HT-29 (cell line): ENCODE results near the gene GMDS. TPM values are rescaled to one million over a fixed set of nuclear protein-coding genes. Genes with fewer than 3 reads are reported as not detected.

ENCODE experiments used
- DNase-seq: peaks from one replicate; pipeline ENCODE4 v3.0.0-alpha.2; 2015; ENCODE audit warnings: low spot score
- total RNA-seq: library from RNA; depleted of rRNA; stranded (reverse); fragments of >200 nt; shearing (Covaris generic); gene quantifications from 2 replicates; pipeline ENCODE4 v1.2.3, GENCODE V29; 2014

GMDS gene
- total RNA-seq, 1 experiment from 2014 or later = 37.0 TPM

- DNase-seq = no peak
Observed at GRCh38 chr6:1630212-1630770, 615.1 kb downstream of the GMDS start.

GRCh38 chr6:1629316-1629715 lies 616.1 kb downstream of the GMDS start:
- DNase-seq = no peak

- no peak for DNase-seq
Observed at GRCh38 chr6:1627827-1628560, 617.4 kb downstream of the GMDS start.

- no peak for DNase-seq
Observed at GRCh38 chr6:1626481-1626880, 618.9 kb downstream of the GMDS start.

GRCh38 chr6:1625794-1626435 lies 619.5 kb downstream of the GMDS start:
- DNase-seq = no peak

- no peak for DNase-seq
Observed at GRCh38 chr6:1624851-1625781, 620.3 kb downstream of the GMDS start.

- DNase-seq = no peak
Observed at GRCh38 chr6:1624058-1624850, 621.2 kb downstream of the GMDS start.

- DNase-seq = no peak
Observed at GRCh38 chr6:1623769-1624057, 621.7 kb downstream of the GMDS start.

GRCh38 chr6:1622851-1623768 lies 622.3 kb downstream of the GMDS start:
- DNase-seq = no peak

GRCh38 chr6:1622220-1622850 lies 623.1 kb downstream of the GMDS start:
- DNase-seq = no peak

- no peak for DNase-seq
Observed at GRCh38 chr6:1621070-1621701, 624.2 kb downstream of the GMDS start.

GRCh38 chr6:1620504-1621069 lies 624.8 kb downstream of the GMDS start:
- DNase-seq = no peak

- DNase-seq = no peak
Observed at GRCh38 chr6:1619673-1620503, 625.5 kb downstream of the GMDS start.

GRCh38 chr6:1619098-1619672 lies 626.2 kb downstream of the GMDS start:
- no peak for DNase-seq

- DNase-seq = no peak
Observed at GRCh38 chr6:1618311-1619097, 626.9 kb downstream of the GMDS start.

- DNase-seq = no peak
Observed at GRCh38 chr6:1617466-1618310, 627.7 kb downstream of the GMDS start.
